Fibroblast of lung (primary cell): ENCODE data around the gene CALM1. TPM values are rescaled to one million over a fixed set of nuclear protein-coding genes. Genes with fewer than 3 reads are reported as not detected.

ENCODE experiments used
- DNase-seq, 2 donors: peaks; one replicate each; pipeline versions ENCODE4 v3.0.0 to v3.0.0-alpha.2; 2010; ENCODE audit warnings: low read depth in 2 of 2
- H2AFZ ChIP-seq: 2 replicates; pipeline ENCODE4 v1.5.1; 2012; ENCODE audit warnings: low read length, control low read depth, inconsistent platforms
- H3K27ac ChIP-seq: 2 replicates; pipeline ENCODE4 v1.5.1; 2011; ENCODE audit warnings: low read length, control low read depth; ENCODE audit not compliant: insufficient read depth
- H3K27me3 ChIP-seq: 2 replicates; pipeline ENCODE4 v1.5.1; 2011; ENCODE audit warnings: mild to moderate bottlenecking, low read length; ENCODE audit not compliant: control insufficient read depth, insufficient read depth
- H3K36me3 ChIP-seq: 2 replicates; pipeline ENCODE4 v1.5.1; 2011; ENCODE audit warnings: low read length; ENCODE audit not compliant: control insufficient read depth, insufficient read depth
- H3K4me1 ChIP-seq: 2 replicates; pipeline ENCODE4 v1.5.1; 2011; ENCODE audit warnings: low read length; ENCODE audit not compliant: control insufficient read depth, insufficient read depth; ENCODE audit errors: extremely low read depth
- H3K4me2 ChIP-seq: 2 replicates; pipeline ENCODE4 v1.5.1; 2011; ENCODE audit warnings: low read length, control low read depth; ENCODE audit not compliant: insufficient read depth; ENCODE audit errors: extremely low read depth
- H3K4me3 ChIP-seq, 4 experiments: fragments of 200-600 bp in 1 of 4; sonication (generic) in 1 of 4; replicated peaks in 1 of 4; 2 replicates each; pipeline ENCODE4 v1.5.1; 2011 to 2016; ENCODE audit warnings: low read length in 4 of 4, low read depth in 3 of 4, mild to moderate bottlenecking in 3 of 4, control low read depth in 2 of 4, inconsistent platforms in 1 of 4, mixed read lengths in 1 of 4; ENCODE audit not compliant: insufficient read depth in 1 of 4; ENCODE audit errors: control extremely low read depth in 1 of 4
- H3K79me2 ChIP-seq: 2 replicates; pipeline ENCODE4 v1.5.1; 2012; ENCODE audit warnings: mild to moderate bottlenecking, low read length, inconsistent platforms; ENCODE audit not compliant: control insufficient read depth, insufficient read depth
- H3K9ac ChIP-seq: 2 replicates; pipeline ENCODE4 v1.5.1; 2011; ENCODE audit warnings: mild to moderate bottlenecking, low read length, control low read depth; ENCODE audit not compliant: insufficient read depth
- H3K9me3 ChIP-seq: 2 replicates; pipeline ENCODE4 v1.5.1; 2012; ENCODE audit warnings: low read depth, low read length; ENCODE audit not compliant: control insufficient read depth, insufficient read depth
- H4K20me1 ChIP-seq: 2 replicates; pipeline ENCODE4 v1.5.1; 2011; ENCODE audit warnings: low read length; ENCODE audit not compliant: control insufficient read depth, insufficient read depth; ENCODE audit errors: extremely low read depth
- CTCF ChIP-seq, 2 donors: IDR thresholded peaks in 1 of 2; conservative IDR thresholded peaks in 1 of 2; 1 replicate in 1 of 2; 2 replicates in 1 of 2; pipeline ENCODE4 v1.5.1; 2011 to 2012; ENCODE audit warnings: low read length in 2 of 2, control low read depth in 1 of 2, inconsistent platforms in 1 of 2, low read depth in 1 of 2, mild to moderate bottlenecking in 1 of 2
- EZH2 ChIP-seq: IDR thresholded peaks from 2 replicates; pipeline ENCODE4 v1.5.1; 2012; ENCODE audit warnings: low read length, control low read depth, mild to moderate bottlenecking; ENCODE audit errors: missing control alignments
- polyA plus RNA-seq, 2 donors: library from polyadenylated mRNA; depleted of rRNA in 1 of 2; stranded (reverse) in 1 of 2; unstranded in 1 of 2; fragments of >200 nt; gene quantifications; 2 replicates each; pipeline ENCODE4 v1.2.1, GENCODE V29; 2011 to 2012; ENCODE audit warnings: missing spikeins in 1 of 2
- total RNA-seq: library from RNA; depleted of rRNA; stranded (reverse); fragments of >200 nt; gene quantifications from 2 replicates; pipeline ENCODE4 v1.2.1, GENCODE V29; 2014

The CALM1 gene
- total and polyA plus RNA-seq, 2 donors (not counting 1 experiment from before 2014, with no cell fraction given): 620 to 632 TPM

- TF ChIP-seq EZH2 (no peak), CTCF (conservative IDR thresholded peaks at IDR 0.05 in 1 of 2, IDR thresholded peaks at IDR 0.05 in 1 of 2; ENCODE audit: low read depth in 1 of 2, low read length in 2 of 2) (no peak)
- no peak overlapping the region for H3K9ac ChIP-seq
- H3K4me2 ChIP-seq: no peak overlapping the region
- H3K4me1 ChIP-seq: no peaks in the 10 kb centered on the region
- no peaks in the 10 kb centered on the region for H3K27me3 ChIP-seq
- H3K36me3 ChIP-seq: no peaks in the 10 kb centered on the region
- DNase-seq: peak; percentile 24 to 26
- H3K27ac ChIP-seq: no peak overlapping the region
- no peaks in the 10 kb centered on the region for H3K79me2 ChIP-seq
- no peak overlapping the region for H2AFZ ChIP-seq
- no peaks in the 10 kb centered on the region for H4K20me1 ChIP-seq
- no peak overlapping the region for H3K4me3 ChIP-seq
- H3K9me3 ChIP-seq: no peaks in the 10 kb centered on the region
Observed at GRCh38 chr14:90368946-90369721, 27.7 kb upstream of the CALM1 start.

GRCh38 chr14:90373887-90374286 is 22.9 kb upstream of the CALM1 start:
- no peak overlapping the region for H3K4me2 ChIP-seq
- no peaks in the 10 kb centered on the region for H3K9me3 ChIP-seq
- no peak for TF ChIP-seq CTCF (conservative IDR thresholded peaks at IDR 0.05 in 1 of 2, IDR thresholded peaks at IDR 0.05 in 1 of 2; ENCODE audit: low read depth in 1 of 2, low read length in 2 of 2)
- TF ChIP-seq EZH2: no peak
- H3K36me3 ChIP-seq: no peaks in the 10 kb centered on the region
- H3K27ac ChIP-seq: no peak overlapping the region
- H2AFZ ChIP-seq: no peak overlapping the region
- no peaks in the 10 kb centered on the region for H3K27me3 ChIP-seq
- no peaks in the 10 kb centered on the region for H3K4me1 ChIP-seq
- H4K20me1 ChIP-seq: no peaks in the 10 kb centered on the region
- H3K79me2 ChIP-seq: no peaks in the 10 kb centered on the region
- peak in 1 of 2 donors; percentile 6 for DNase-seq
- H3K9ac ChIP-seq: no peak overlapping the region
- no peak overlapping the region for H3K4me3 ChIP-seq

DNA sequence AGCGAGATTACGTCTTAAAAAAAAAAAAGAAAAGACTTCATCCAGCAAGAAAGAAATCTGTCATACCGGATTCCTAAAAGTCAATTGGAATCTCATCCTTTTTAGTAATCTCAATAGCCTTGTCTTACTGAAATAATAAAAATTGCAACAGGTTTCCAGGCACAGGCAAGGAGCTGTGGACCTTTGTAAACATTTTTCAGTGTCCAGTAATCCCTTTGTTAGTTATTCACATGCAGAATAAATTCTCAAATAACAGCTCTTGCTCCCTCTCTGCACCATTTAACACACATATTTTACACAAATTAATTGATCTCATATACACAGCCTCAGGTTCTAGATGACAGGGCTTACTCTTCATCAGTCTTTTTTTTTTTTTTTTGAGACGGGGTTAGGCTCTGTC is 22.0 kb upstream of the CALM1 start:
- Histone ChIP-seq H3K9me3 (no peaks in the 10 kb centered on the region), H3K4me2 (no peak overlapping the region), H3K4me3 (no peak overlapping the region), H3K9ac (no peak overlapping the region), H3K36me3 (no peaks in the 10 kb centered on the region), H3K79me2 (no peaks in the 10 kb centered on the region), H2AFZ (no peak overlapping the region), H3K4me1 (no peaks in the 10 kb centered on the region), H4K20me1 (no peaks in the 10 kb centered on the region), H3K27ac (no peak overlapping the region), H3K27me3 (no peaks in the 10 kb centered on the region)
- no peak for TF ChIP-seq CTCF (conservative IDR thresholded peaks at IDR 0.05 in 1 of 2, IDR thresholded peaks at IDR 0.05 in 1 of 2; ENCODE audit: low read depth in 1 of 2, low read length in 2 of 2)
- no peak for TF ChIP-seq EZH2
- no peak for DNase-seq
